Skin of body (tissue), 2 donors: ENCODE results near the gene HMGXB4. TPM values are rescaled to one million over a fixed set of nuclear protein-coding genes. Genes with fewer than 3 reads are reported as not detected.

Experiments
- DNase-seq: peaks from one replicate; lab custom pipeline; 2025; lab: John Stamatoyannopoulos, UW
- total RNA-seq: library from RNA; depleted of rRNA; stranded (reverse); fragments of >200 nt; gene quantifications from one replicate; pipeline ENCODE4 v1.2.3, GENCODE V29; 2014

The HMGXB4 gene
- total RNA-seq, 1 donor from 2014 or later = 24.8 TPM

DNA sequence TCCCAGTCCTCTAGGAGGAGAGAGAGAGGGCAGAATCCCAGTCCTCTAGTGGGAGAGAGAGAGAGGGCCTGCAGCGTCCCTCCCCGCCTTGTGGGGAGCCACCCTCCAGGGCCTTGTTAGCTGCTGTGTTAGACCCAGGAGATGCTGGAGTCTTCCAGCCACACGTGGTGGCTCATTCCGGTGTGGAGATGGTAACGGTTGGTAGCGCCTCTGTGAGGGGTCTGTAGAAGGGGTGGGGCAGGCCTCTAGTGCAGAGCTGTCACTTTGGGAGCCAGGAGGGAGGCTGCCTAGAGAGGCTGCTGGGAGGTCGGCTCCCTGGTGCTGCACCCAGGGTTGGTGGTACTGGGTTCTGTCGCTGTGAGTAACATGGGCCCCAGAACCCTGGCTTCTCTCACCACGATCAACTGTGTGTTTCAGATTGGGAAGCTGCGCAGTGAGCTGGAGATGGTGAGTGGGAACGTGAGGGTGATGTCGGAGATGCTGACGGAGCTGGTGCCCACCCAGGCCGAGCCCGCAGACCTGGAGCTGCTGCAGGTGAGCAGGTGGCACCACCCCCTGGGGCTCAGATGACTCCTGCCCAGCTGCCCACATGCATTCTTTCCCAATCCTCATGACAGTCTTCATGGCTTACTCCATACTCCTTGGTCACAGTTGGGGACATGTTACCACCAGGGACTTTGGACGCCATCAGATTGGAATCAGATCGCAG lies 69.7 kb downstream of the HMGXB4 start:
- DNase-seq = no peak

DNA sequence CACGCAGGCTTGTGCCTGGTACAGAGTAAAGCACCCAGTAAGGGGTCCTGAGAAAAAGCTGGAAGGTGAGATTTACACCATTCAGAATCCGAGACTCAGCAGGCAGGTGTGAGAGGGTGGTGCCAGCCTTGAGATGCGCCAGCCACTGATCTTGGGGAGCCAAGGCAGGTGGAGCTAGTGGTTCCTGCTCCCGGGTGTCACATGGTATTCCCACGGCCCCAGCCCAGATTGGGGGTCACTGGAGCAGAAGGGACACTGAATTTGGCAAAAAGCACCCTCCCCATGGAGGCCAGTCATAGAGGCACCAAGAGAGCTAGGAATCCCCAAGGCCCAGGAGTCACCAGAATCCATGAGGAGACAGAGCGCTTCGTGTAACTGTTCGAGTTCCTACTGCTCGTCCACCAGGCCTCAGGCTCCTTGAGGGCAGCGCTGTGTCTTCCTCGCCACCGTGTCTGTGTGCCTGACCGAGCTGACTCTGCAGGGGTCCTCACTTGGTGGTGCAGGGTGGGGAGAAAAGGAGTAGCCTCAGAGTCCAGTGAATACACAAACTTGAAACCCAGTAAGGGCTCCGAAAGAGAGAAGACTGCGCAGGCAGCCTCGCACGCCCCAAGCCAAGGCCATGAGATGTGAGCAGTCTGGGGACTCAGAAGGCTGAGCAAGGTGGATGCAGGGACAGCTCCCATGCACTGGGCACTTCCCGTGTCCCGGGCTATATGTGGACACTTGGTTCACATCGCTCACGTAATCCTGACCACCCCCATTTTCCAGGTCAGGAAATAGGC lies 70.6 kb downstream of the HMGXB4 start:
- no peak for DNase-seq

DNA sequence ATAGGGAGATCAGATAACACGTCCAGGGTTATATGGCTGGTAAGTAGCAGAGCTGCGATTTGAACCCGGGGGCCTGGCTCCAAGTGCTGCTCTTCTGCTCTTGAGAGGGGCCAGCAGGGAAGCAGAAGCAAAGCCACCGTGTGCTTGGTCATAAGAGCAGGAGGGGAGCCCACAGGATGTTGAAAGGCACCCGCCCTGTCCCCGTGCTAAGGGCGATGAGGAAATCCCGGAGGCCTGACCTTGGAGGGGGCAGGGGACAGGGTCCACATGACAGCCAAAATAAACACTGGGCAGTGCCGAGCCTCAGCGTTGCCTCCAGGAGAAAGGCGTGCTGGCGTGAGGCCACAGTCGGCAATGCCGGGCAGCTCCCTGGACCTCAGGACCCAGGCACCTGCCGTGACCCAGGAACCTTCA lies 71.2 kb downstream of the HMGXB4 start:
- no peak for DNase-seq

DNA sequence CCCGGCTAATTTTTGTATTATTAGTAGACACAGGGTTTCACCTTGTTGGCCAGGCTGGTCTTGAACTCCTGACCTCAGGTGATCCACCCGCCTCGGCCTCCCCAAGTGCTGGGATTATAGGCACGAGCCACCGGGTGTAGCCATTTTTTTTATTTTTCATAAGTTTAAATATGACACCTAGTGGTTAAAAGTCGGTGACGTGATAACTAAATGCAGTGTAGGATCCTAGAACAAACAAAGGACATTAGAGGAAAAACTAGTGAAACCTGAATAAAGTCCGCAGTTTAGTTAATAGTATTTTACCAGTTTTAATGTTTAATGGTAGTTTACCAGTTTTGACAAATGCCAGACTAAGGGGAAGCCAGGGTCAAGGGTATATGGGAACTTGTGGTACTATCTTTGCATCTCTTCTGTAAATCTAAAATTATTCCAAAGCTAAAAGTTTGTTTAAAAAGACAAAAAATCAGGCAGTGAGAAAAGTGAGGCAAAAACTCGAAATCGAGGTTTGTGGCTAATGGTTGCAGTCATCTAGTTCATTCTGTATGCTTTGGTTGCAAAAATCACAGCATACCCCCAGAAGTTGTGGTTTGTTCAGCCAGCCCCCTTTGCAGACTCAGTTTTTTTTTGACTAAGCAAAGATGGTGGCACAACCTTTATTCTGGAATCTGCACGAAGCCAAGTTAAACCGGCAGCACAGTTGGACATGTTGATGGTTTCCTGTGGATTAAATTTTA lies 72.0 kb downstream of the HMGXB4 start:
- DNase-seq = no peak

DNA sequence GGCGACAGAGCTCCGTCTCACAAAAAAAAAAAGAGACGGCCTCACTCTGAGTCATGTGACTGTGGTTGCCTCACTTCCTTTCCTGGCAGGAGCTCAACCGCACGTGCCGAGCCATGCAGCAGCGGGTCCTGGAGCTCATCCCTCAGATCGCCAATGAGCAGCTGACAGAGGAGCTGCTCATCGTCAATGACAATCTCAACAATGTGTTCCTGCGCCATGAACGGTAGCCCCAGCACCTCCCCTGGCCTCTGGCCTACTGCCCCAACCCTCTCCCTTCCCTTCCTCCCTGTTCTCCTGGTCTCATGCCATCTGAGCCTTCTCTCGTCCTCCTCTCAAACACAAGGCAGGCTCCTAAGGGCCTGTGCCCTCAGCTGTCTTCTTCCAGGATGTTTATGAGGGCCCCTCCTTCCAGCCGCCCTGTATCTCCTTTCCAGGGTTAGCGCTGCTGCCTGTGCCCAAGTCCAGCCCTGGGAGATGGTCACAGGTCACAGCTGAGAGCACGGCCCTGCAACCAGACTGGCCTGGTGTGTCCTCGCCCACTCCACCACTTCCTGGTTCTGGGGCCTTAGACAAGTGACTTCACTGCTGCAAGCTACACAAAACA lies 73.1 kb downstream of the HMGXB4 start:
- no peak for DNase-seq

DNA sequence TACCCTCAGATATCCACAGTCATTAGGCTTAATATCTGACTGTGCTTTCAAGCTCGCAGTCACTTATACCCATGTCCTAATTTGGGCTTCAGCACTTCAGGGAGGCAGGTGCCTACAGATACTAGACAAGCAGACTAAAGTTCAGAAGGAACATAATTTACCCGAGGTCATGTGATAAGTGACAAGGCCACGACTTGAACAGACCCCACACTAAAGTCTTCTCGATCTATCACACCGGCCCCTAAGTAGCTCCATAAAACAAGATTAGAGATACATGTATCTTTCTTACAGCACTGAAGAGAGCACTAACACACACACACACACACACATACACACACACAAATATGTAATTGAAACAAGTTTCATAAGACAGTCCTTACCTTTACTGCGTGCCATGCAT lies 75.0 kb downstream of the HMGXB4 start:
- DNase-seq = no peak

DNA sequence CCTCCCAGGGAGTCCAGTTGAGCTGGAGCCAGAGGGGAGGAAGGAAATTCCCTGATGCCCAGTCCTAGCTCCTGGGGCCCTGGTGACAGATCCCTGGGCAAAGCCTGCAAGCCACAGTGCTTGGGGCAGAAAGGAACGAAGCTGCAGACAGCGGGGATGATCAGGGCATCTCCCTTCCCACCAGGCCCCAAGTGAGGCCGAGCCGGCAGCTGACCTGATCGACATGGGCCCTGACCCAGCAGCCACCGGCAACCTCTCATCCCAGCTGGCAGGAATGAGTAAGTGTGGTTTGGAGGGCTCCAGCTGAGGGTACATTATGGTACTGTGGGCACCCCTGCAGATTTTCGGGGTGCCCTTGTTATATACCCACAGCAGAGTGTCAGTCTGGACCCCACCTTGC lies 75.9 kb downstream of the HMGXB4 start:
- no peak for DNase-seq

DNA sequence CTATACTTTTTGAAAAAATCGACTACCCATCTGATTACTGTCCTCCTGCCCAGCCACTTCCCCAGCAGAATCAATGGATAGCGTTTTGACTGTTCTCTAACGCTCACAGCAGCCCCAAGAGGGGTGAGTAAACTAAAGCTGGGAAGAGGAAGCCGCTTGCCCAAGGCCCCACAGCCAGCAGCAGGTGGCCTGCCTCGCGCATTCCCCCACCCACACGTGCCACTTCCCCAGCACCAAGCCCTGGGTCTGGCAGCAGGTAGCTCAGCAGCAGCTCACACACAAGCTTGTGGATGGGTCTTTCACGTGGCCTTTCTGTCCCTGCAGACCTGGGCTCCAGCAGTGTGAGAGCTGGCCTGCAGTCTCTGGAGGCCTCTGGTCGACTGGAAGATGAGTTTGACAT lies 76.7 kb downstream of the HMGXB4 start:
- no peak for DNase-seq

DNA sequence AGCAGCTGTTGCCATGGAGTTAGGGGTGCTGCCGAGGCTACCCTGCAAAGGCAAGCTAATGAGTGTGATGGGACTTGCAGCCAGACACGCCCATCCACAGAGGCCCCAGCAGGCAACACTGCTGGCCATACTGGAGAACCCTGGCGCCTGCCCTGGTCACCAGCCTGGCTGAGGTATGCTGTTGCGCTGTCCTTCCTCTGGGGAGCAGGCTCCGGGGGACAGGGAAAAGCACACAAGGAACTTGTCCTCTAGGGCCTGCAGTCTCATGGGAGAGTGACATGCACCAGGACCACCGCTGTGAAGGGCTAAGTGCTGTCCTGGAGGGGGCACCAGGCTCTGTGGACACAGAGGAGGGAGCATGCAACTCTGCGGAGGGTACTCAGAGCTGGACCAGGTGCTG lies 78.2 kb downstream of the HMGXB4 start:
- DNase-seq = no peak

DNA sequence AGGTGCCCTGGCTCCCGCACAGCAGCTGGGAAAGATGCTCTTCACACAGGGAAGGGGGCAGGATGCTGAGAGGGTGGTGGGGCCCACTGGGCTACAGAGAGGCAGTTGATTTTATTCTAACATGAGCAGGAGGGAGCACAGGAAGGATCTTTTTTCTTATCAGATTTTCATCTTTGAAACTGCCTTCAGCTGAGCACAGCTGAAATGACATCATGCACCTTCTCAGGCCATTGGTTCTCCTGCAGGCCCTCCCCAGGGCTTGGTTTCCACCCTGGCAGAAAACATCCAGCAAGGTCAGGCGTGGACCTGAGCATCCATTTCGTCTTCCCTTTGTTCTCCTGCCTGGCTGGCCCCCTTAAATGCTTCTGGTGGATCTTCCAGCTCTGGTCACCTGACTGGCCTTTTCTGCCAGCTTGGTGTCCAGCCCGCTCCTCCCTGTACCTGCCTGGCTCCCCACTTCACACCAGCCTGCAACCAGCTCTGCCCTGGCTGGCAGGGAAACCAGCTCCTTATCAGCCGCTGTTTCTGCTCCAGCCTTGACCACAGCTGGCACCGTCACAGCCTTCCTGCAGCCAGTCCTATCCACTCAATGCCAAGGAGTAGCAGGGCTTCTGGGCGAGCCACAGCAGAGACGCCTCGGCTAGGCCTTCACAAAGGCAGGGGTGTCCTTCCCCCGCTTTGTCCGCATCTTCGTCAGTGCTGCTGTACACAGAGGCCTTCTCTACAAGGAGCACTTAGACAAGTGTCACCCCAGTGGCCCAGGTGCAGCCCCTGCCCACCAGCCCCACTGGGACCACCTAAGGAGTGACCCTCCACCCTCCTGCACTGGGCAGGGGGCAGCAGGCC lies 78.9 kb downstream of the HMGXB4 start:
- DNase-seq = no peak

DNA sequence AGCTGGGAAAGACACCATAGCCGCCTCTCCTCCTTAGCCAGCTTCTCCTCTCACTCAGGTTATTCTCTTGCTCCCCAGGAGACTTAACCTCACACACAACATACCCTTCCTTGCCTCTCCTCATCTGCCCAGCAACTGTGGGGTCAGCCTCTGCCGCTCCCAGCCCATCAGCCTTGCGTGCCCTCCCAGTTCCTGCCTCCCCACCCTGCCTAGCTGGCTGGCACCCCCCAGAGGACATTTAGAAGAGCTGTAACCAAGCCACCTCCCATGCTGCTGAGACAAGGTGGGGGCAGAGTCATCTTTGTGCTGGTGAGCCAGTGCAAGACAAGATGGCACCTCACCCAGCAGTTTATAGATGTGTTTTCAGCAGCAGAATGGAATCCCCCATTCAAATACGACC lies 80.6 kb downstream of the HMGXB4 start:
- DNase-seq = no peak

DNA sequence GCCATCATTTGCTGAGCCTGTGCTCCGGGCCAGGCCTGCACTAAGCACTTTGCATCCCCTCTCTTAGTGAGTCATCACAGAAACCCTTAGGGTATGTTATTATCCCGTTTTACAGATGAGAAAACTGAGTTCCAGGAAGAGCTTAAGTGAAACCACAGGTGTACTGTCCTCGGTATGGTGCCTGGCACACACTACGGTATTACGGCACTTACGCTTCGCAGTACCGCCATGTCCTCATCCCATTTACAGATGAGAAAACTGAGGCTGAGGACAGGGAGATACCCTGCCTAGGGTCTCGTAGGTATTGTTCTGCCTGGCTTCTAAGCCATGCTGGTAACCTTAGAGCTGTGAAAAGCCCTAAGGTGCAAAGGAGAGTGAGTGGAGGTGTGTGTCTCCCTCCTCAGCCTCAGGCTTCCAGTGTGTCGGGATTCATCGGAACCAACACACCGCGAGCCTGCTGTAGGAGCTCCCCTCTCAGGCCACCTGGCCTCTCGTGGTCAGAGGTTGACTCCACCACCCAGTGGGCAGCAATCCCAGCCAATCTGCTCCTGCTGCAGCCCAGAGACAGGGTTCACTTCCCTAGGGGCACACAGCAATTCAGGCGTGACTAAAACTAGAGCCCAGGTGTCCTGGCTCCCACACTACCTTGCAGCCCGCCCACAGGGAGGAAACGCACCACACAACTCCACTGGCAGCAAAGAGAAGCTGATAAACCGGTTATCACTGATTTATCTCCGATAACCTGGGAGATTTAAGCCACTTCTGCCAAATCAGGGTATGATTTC lies 84.0 kb downstream of the HMGXB4 start:
- no peak for DNase-seq

DNA sequence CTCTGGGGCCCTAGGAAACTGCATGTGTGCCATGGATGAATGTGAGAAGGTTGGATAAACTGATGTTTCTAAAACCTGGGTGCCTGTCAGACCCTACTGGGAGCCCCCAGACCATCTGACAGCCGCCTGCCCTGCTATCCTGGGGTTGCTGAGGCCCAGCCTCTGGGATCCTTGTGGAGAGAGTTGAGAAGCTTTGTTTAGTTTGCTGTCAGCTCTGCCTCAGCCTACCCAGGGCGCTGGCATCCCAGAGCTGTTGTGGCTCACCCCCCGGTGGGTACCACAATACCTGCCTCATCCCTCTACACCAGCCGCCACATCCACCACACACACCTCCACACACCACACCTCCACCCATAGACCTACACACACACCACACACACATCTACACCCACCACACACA lies 85.1 kb downstream of the HMGXB4 start:
- DNase-seq = no peak

DNA sequence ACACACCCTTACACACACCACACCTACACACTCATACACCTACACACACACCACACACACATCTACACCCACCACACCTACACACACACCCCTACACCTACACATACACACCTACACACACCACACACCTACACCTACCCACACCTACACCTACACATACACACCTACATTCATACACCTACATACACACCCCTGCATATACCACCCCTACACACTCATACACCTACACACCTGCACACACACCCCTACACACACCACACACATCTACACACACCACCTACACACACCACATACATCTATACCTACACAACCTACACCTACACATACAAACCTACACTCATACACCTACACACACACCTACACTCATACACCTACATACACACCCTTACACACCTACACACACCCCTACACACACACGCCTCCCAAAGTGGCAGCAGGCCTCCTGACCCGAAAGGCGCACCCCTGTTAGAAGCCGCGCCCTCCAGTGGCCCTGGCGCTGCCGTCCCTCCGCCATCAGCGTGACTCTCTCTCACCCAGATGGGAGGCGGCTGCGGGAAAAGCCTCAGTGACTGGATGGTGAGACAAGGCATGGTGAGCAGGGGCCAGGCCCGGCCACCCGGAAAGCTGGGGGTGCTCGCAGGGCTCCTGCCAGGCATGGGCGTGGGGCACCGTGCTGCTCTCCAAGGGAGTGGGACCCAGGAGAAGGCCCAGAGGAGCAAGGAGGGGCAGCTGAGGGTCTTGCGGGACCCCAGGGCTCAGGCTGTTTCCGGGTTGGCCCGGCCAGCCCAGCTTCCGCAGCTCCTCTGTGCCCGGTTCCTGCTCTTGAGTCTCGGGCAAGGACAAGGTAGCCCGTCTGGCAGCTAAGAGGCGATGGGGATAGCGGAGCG lies 86.6 kb downstream of the HMGXB4 start:
- no peak for DNase-seq

DNA sequence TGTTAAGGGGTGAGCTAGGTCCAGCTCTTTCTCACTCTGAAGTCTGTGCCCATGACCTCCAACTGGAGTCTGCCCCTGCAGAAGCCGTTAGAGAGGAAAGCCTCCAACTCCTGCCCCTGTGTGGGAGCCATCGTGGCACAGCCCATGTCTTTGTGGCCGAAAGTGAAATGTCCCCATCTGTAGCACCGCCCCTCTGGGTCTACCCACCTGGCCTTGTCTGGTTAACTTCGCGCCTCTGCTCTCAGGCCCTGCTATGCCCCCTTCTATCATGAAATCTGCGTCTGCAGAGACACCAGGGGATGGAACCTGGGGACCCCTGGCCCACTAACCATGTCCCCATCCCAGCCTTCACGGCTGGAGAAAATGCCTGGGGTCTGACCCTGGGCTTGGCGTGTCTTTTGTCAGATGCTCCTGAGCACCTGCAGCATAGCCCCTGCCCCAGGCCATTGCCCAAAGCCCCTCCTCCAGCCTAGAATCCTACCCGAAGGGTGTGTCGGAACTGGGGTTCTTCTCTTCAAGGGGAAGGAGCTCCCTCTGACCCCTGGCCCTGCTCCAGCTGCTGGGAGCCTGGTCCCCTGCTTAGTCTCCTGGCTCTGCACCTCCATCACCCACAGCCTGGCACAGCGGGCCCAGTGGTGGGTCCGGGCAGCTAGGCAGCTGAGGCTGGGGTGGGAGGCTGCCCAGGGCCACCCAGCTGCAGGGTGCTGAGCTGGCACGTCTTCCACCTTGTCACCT lies 87.8 kb downstream of the HMGXB4 start:
- DNase-seq = no peak
